Adipose tissue (tissue), 3 donors: ENCODE data around the gene AMELX. TPM values are rescaled to one million over a fixed set of nuclear protein-coding genes. Genes with fewer than 3 reads are reported as not detected.

Experiments used
- H3K27ac ChIP-seq: one replicate; pipeline ENCODE4 v1.5.1; 2013; ENCODE audit warnings: low read depth, low read length
- WGBS, 3 donors: extraction: QIAGEN DNeasy Blood & Tissue Kit; methylation state at CpG; one replicate each; pipeline ENCODE4 v1.1.7; 2013; 5-methylcytosine and 5-hydroxymethylcytosine counted together
- polyA plus RNA-seq, 3 donors: library from polyadenylated mRNA; stranded (reverse); fragments of 200-250 nt; gene quantifications; one replicate each; pipeline ENCODE4 v1.2.3, GENCODE V29; 2013
- donor health status: healthy with polysubstance abuse.
- donor health status: Bipolar disorder and iron deficiency.
- donor health status: healthy.

Gene AMELX
- polyA plus RNA-seq, 3 donors, result not detected

GRCh38 chrX:11296051-11296450 is 2.8 kb downstream of the AMELX start:
- no peak overlapping the region for H3K27ac ChIP-seq
- 60 to 71% (median 67%) methylated on average over 5 of the region's 5 CpGs for WGBS, 3 donors

- no peak overlapping the region for H3K27ac ChIP-seq
- 79 to 92% (median 91%) methylated on average over 5 to 9 of the region's 9 CpGs for WGBS, 3 donors
These were observed 5.4 kb downstream of the AMELX start for GRCh38 chrX:11298600-11298999.

GRCh38 chrX:11304829-11305228 is 11.6 kb downstream of the AMELX start:
- 79 to 96% (median 93%) methylated on average over 4 to 6 of the region's 6 CpGs for WGBS, 3 donors

GRCh38 chrX:11305641-11306040 is 12.4 kb downstream of the AMELX start:
- H3K27ac ChIP-seq, result no peak overlapping the region
- WGBS, 3 donors, result 38 to 89% (median 79%) methylated on average over 1 of the region's 1 CpG

More at GRCh38 chrX:11304829-11305228, 11.6 kb downstream of the AMELX start:
- no peak overlapping the region for H3K27ac ChIP-seq

GRCh38 chrX:11309220-11309619 is 16.0 kb downstream of the AMELX start:
- 63 to 77% (median 74%) methylated on average over 5 of the region's 5 CpGs for WGBS, 3 donors

GRCh38 chrX:11311706-11312105 is 18.5 kb downstream of the AMELX start:
- WGBS, 3 donors, result 58 to 71% (median 62%) methylated on average over 7 of the region's 7 CpGs
- no peak overlapping the region for H3K27ac ChIP-seq

More at GRCh38 chrX:11309220-11309619, 16.0 kb downstream of the AMELX start:
- no peak overlapping the region for H3K27ac ChIP-seq

- no peak overlapping the region for H3K27ac ChIP-seq
- 74 to 79% (median 78%) methylated on average over 7 of the region's 7 CpGs for WGBS, 3 donors
These were observed 26.8 kb downstream of the AMELX start for GRCh38 chrX:11319806-11320520.

- WGBS, 3 donors, result 70 to 77% (median 72%) methylated on average over 2 of the region's 2 CpGs
- no peak overlapping the region for H3K27ac ChIP-seq
These were observed 28.8 kb downstream of the AMELX start for GRCh38 chrX:11321986-11322385.

GRCh38 chrX:11328134-11328533 is 34.9 kb downstream of the AMELX start:
- WGBS, 3 donors, result 59 to 91% (median 90%) methylated on average over 3 of the region's 3 CpGs

GRCh38 chrX:11329021-11329420 is 35.8 kb downstream of the AMELX start:
- 29 to 51% (median 36%) methylated on average over 5 of the region's 5 CpGs for WGBS, 3 donors
- no peak overlapping the region for H3K27ac ChIP-seq

More at GRCh38 chrX:11328134-11328533, 34.9 kb downstream of the AMELX start:
- no peak overlapping the region for H3K27ac ChIP-seq

GRCh38 chrX:11331788-11332187 is 38.6 kb downstream of the AMELX start:
- WGBS, 3 donors, result 52 to 94% (median 68%) methylated on average over 2 of the region's 2 CpGs

GRCh38 chrX:11334165-11334564 is 41.0 kb downstream of the AMELX start:
- WGBS, 3 donors, result 68 to 92% (median 91%) methylated on average over 2 of the region's 2 CpGs
- H3K27ac ChIP-seq, result no peak overlapping the region

More at GRCh38 chrX:11331788-11332187, 38.6 kb downstream of the AMELX start:
- no peak overlapping the region for H3K27ac ChIP-seq

GRCh38 chrX:11336201-11336600 is 43.0 kb downstream of the AMELX start:
- WGBS, 3 donors, result 70 to 78% (median 72%) methylated on average over 2 of the region's 2 CpGs
- no peak overlapping the region for H3K27ac ChIP-seq

- 50 to 80% (median 75%) methylated on average over 1 of the region's 1 CpG for WGBS, 3 donors
- H3K27ac ChIP-seq, result no peak overlapping the region
These were observed 44.2 kb downstream of the AMELX start for GRCh38 chrX:11337292-11338009.

- H3K27ac ChIP-seq, result no peak overlapping the region
- 6 to 38% (median 34%) methylated on average over 10 of the region's 10 CpGs for WGBS, 3 donors
These were observed 48.3 kb downstream of the AMELX start for GRCh38 chrX:11341274-11342201.

GRCh38 chrX:11342673-11343072 is 49.5 kb downstream of the AMELX start:
- H3K27ac ChIP-seq, result no peak overlapping the region

GRCh38 chrX:11346121-11346682 is 53.0 kb downstream of the AMELX start:
- 54 to 76% (median 70%) methylated on average over 2 of the region's 2 CpGs for WGBS, 3 donors
- no peak overlapping the region for H3K27ac ChIP-seq

GRCh38 chrX:11347300-11347699 is 54.1 kb downstream of the AMELX start:
- no peak overlapping the region for H3K27ac ChIP-seq
- 47 to 83% (median 68%) methylated on average over 3 of the region's 3 CpGs for WGBS, 3 donors
